CD4-positive, alpha-beta memory T cell (primary cell): ENCODE results near the gene PLA2G4B. TPM values are rescaled to one million over a fixed set of nuclear protein-coding genes. Genes with fewer than 3 reads are reported as not detected.

Experiments used
- CTCF ChIA-PET: fragments of 350-600 bp; sonication (Branson Sonifier 250); formaldehyde crosslinking; loops from one replicate; lab custom pipeline; 2021; ENCODE audit warnings: inconsistent platforms; ENCODE audit not compliant: partially characterized antibody; lab: Charles Lee
- POLR2A ChIA-PET: fragments of 350-600 bp; sonication (Branson Sonifier 250); formaldehyde crosslinking; loops from one replicate; lab custom pipeline; 2021; ENCODE audit not compliant: partially characterized antibody; lab: Charles Lee
- DNase-seq, 5 donors: peaks; one replicate each; pipeline versions ENCODE4 v3.0.0 to v3.0.0-alpha.2; 2020 to 2022; ENCODE audit warnings: mixed read lengths in 1 of 5
- H3K27ac ChIP-seq: one replicate; pipeline ENCODE4 v1.7.0; 2013; ENCODE audit warnings: low read depth, low read length
- H3K27me3 ChIP-seq: 2 replicates; pipeline ENCODE4 v1.7.0; 2013; ENCODE audit warnings: mild to moderate bottlenecking, low read length, moderate library complexity; ENCODE audit not compliant: insufficient read depth
- H3K36me3 ChIP-seq: 2 replicates; pipeline ENCODE4 v1.7.0; 2013; ENCODE audit warnings: mild to moderate bottlenecking, low read length, moderate library complexity; ENCODE audit not compliant: insufficient read depth
- H3K4me1 ChIP-seq: 2 replicates; pipeline ENCODE4 v1.7.0; 2013; ENCODE audit warnings: mild to moderate bottlenecking, low read length, moderate library complexity; ENCODE audit not compliant: insufficient read depth
- H3K4me3 ChIP-seq, 2 donors: one replicate each; pipeline ENCODE4 v1.7.0; 2013; ENCODE audit warnings: low read length in 2 of 2, mild to moderate bottlenecking in 1 of 2
- H3K9me3 ChIP-seq, 2 donors: one replicate each; pipeline ENCODE4 v1.7.0; 2013; ENCODE audit warnings: low read length in 2 of 2, control low read depth in 1 of 2; ENCODE audit not compliant: control insufficient read depth in 1 of 2
- H3K27ac Mint-ChIP-seq, 7 donors: one replicate each; pipeline ENCODE4 v1.8.0; 2020 to 2021; ENCODE audit warnings: mixed read lengths in 7 of 7, mild to moderate bottlenecking in 6 of 7, inconsistent platforms in 3 of 7, moderate library complexity in 3 of 7
- H3K27me3 Mint-ChIP-seq, 2 donors: one replicate each; pipeline ENCODE4 v1.8.0; 2020 to 2021; ENCODE audit warnings: mixed read lengths in 2 of 2
- H3K36me3 Mint-ChIP-seq, 2 donors: one replicate each; pipeline ENCODE4 v1.8.0; 2020 to 2021; ENCODE audit warnings: mixed read lengths in 2 of 2, inconsistent platforms in 1 of 2, mild to moderate bottlenecking in 1 of 2
- H3K4me1 Mint-ChIP-seq, 4 donors: one replicate each; pipeline ENCODE4 v1.8.0; 2020 to 2021; ENCODE audit warnings: mixed read lengths in 4 of 4, mild to moderate bottlenecking in 1 of 4
- H3K4me3 Mint-ChIP-seq, 8 donors: one replicate each; pipeline ENCODE4 v1.8.0; 2020 to 2021; ENCODE audit warnings: mixed read lengths in 8 of 8, mild to moderate bottlenecking in 7 of 8, moderate library complexity in 6 of 8, inconsistent platforms in 3 of 8
- H3K9me3 Mint-ChIP-seq, 8 donors: one replicate each; pipeline ENCODE4 v1.8.0; 2020 to 2021; ENCODE audit warnings: mixed read lengths in 8 of 8, mild to moderate bottlenecking in 5 of 8, inconsistent platforms in 3 of 8, moderate library complexity in 1 of 8
- intact Hi-C: fragments of 100-400 bp; cut with micrococcal nuclease; formaldehyde crosslinking; loops from one replicate; pipeline ENCODE4 v1.15.1; 2023
- polyA plus RNA-seq, 2 donors: library from polyadenylated mRNA; unstranded; fragments of 300-500 nt; fragmentation: Illumina TruSeq; gene quantifications; one replicate each; pipeline ENCODE4 v1.2.3, GENCODE V29; 2021
- total RNA-seq, 2 experiments: library from RNA; stranded (reverse); gene quantifications; one replicate each; pipeline ENCODE4 v1.2.3, GENCODE V29; 2021

The PLA2G4B gene
- total and polyA plus RNA-seq, 4 experiments from 2014 or later, result 1.5 to 64.9 (median 33.7) TPM

- intact Hi-C loops, result no loop called here
- H3K9me3 Mint-ChIP-seq, result no peaks in the 10 kb centered on the region
- POLR2A ChIA-PET, result no interaction called here
- no peak overlapping the region for H3K27ac Mint-ChIP-seq
- Histone ChIP-seq H3K4me1 (peaks cover 6% of the 10 kb centered on the region), H3K4me3 (no peak overlapping the region), H3K9me3 (no peaks in the 10 kb centered on the region), H3K27me3 (no peaks in the 10 kb centered on the region), H3K27ac (no peak overlapping the region), H3K36me3 (no peaks in the 10 kb centered on the region)
- no peak for DNase-seq
- H3K36me3 Mint-ChIP-seq, result no peaks in the 10 kb centered on the region
- no peaks in the 10 kb centered on the region for H3K27me3 Mint-ChIP-seq
- no peak overlapping the region for H3K4me3 Mint-ChIP-seq
- peaks cover 0 to 16% (median 5%) of the 10 kb centered on the region in 4 donors for H3K4me1 Mint-ChIP-seq
- CTCF ChIA-PET, result no interaction called here
These were observed 20.1 kb downstream of the PLA2G4B start for GRCh38 chr15:41858756-41859155.

DNA sequence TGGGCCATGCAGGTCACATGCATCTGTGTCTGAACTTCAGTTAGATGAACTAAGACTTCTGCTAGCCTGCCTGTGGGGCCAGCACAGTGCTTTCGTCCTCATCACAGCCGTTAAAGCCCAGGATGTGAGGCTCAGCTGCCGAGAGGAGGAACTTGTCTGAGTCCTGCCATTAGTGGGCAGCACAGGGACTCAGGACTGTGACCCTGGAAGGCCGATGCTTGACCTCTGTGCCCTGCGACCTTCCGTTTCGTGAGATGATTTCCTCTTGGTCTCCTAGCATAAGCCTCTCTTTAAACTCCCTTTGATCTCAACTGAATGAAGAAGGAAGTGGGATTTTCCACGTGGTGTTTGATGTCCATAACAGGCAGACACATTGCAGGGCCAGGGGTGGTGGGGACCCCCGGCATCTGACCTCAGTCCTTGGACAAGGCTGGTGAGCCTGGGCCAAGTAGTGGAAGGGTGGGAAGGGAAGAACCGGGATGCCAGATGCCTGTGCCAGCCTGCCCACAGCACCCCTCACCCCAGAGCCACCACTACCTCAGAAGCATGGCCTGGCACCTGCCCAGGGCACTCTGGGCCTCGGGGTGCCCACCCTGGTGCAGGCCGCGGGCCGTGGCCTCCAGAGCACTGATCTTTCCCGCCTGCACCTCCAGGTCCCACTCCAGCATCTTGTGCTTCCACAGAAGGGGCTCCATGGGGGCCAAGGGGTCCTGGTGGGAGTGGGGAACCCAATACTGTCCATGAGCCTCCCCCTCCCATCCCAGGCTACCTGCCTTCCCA is 21.6 kb downstream of the PLA2G4B start:
- Histone ChIP-seq H3K4me3 (no peak overlapping the region), H3K4me1 (peaks cover 6% of the 10 kb centered on the region), H3K27me3 (no peaks in the 10 kb centered on the region), H3K9me3 (no peaks in the 10 kb centered on the region), H3K36me3 (no peaks in the 10 kb centered on the region), H3K27ac (no peak overlapping the region)
- no peaks in the 10 kb centered on the region for H3K27me3 Mint-ChIP-seq
- no peaks in the 10 kb centered on the region for H3K9me3 Mint-ChIP-seq
- no peaks in the 10 kb centered on the region for H3K36me3 Mint-ChIP-seq
- POLR2A ChIA-PET, result no interaction called here
- CTCF ChIA-PET, result interaction anchor here (2.4 kb wide), 1 partner anchor 45 kb away, joined by 8 read pairs; no protein-coding TSS in a partner anchor
- no peak overlapping the region for H3K4me3 Mint-ChIP-seq
- intact Hi-C loops, result no loop called here
- H3K27ac Mint-ChIP-seq, result peak overlapping the region in 3 of 7 donors; percentile 8 to 66 (median 12)
- no peak for DNase-seq
- H3K4me1 Mint-ChIP-seq, result peaks cover 0 to 16% (median 5%) of the 10 kb centered on the region in 4 donors

DNA sequence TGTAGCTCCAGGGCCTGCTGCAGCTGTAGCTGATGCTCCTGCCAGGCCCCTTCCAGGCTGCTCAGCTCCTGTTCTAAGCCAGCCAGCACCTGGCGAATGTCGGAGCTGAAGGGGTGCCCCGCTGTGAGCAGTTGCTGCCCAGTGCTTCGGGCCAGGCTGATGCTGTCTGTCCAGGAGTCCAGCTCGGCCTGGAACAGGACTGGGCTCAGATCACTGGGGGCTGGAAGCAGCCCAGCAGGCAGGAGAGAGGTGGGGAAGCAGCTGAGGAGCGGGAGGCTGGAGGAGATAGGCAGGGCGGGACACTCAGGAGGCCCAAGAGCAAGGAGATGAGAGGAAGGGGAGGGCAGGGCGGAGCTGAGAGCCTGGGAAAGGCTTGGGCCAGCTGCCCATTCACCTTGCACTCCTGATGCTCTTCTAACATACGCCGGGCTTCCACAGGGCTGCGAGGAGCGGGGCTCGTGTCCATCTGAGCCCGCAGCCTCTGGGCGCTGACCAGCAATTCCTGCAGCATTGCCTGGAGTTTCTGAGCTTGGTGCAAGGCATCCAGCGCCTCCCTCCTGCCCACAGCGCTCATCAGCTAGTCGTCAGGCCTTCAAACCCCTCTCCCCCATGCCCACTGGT is 23.2 kb downstream of the PLA2G4B start:
- H3K9me3 Mint-ChIP-seq, result no peaks in the 10 kb centered on the region
- no peak overlapping the region for H3K27ac Mint-ChIP-seq
- H3K36me3 ChIP-seq, result no peaks in the 10 kb centered on the region
- no peak for DNase-seq
- POLR2A ChIA-PET, result interaction anchor here (0.8 kb wide), 1 partner anchor 33 kb away, joined by 3 read pairs; no protein-coding TSS in a partner anchor
- H3K4me1 ChIP-seq, result peaks cover 6% of the 10 kb centered on the region
- H3K36me3 Mint-ChIP-seq, result no peaks in the 10 kb centered on the region
- no peaks in the 10 kb centered on the region for H3K9me3 ChIP-seq
- H3K4me3 Mint-ChIP-seq, result no peak overlapping the region
- no peak overlapping the region for H3K27ac ChIP-seq
- peaks cover 0 to 16% (median 5%) of the 10 kb centered on the region in 4 donors for H3K4me1 Mint-ChIP-seq
- CTCF ChIA-PET, result interaction anchor here (1.6 to 2.4 kb wide), 2 partner anchors 8 to 43 kb away, joined by 5 to 8 read pairs; no protein-coding TSS in a partner anchor
- no peak overlapping the region for H3K4me3 ChIP-seq
- no peaks in the 10 kb centered on the region for H3K27me3 ChIP-seq
- H3K27me3 Mint-ChIP-seq, result no peaks in the 10 kb centered on the region
- intact Hi-C loops, result no loop called here

DNA sequence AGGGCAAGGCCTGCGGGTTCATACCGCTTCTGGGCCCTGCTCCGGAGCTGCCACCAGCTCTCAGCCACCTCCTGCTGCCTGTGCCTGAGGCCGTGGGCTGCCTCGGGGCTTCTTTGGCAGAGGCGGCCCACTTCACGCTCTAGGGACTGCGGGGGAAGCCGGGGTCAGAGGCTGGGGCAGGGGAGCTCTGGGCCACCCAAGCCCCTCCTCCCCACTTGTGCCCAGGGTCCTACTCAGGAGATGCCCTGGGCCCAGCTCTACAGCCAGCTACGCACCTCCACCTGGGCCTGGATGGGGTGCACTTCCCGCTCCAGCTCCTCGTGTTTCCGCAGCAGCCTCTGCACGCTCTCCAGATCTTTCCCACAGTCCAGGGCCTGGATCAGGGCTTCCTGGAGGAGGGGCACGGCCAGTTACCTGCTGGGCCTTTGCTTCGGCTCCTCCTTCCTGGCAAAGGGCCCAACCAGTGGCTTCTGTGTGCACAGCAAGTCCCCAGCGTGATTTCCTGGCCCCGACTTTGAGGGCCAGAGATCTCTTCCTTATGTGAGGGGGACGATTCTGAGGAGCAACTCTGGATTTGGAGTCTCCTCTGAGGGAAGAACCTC is 24.0 kb downstream of the PLA2G4B start:
- peaks cover 6% of the 10 kb centered on the region for H3K4me1 ChIP-seq
- no peaks in the 10 kb centered on the region for H3K27me3 ChIP-seq
- Mint-ChIP-seq H3K4me1 (peaks cover 0 to 16% (median 5%) of the 10 kb centered on the region in 4 donors), H3K9me3 (no peaks in the 10 kb centered on the region), H3K27me3 (no peaks in the 10 kb centered on the region), H3K4me3 (no peak overlapping the region), H3K27ac (peak overlapping the region in 1 of 7 donors; percentile 18), H3K36me3 (no peaks in the 10 kb centered on the region)
- no peak overlapping the region for H3K4me3 ChIP-seq
- no peaks in the 10 kb centered on the region for H3K36me3 ChIP-seq
- DNase-seq, result no peak
- no peaks in the 10 kb centered on the region for H3K9me3 ChIP-seq
- ChIA-PET POLR2A (no interaction called here), CTCF (interaction anchor here (2.4 kb wide), 1 partner anchor 42 kb away, joined by 8 read pairs; no protein-coding TSS in a partner anchor)
- H3K27ac ChIP-seq, result no peak overlapping the region
- intact Hi-C loops, result no loop called here

DNA sequence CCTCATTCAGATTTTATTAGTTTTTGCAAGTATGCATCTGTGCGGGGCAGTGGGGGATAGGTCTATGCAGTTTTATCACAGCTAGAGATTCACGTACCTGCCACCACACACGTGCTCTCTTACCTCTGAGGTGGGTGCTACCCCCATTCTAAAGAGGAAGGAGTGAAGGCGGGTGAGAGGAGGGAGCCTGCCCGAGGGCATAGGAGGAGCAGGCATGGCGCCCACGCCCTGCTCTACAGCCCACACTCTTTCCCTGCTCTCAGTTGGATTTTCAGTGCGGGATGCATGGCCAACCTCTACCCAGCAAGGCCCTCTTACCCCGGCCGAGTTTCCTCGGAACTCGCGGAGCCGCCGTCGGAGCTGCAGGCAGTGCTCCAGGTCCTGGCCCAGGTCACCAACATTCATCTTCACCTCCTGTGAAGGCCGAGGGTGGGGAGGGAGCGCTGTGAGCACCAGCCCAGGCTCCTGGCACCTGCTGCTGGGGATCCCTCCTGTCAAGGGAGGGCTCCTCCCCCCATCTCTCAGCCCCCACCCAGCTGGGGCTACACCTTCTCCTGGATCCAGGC is 26.9 kb downstream of the PLA2G4B start:
- Mint-ChIP-seq H3K4me1 (peaks cover 3 to 12% (median 5%) of the 10 kb centered on the region in 4 donors), H3K36me3 (no peaks in the 10 kb centered on the region), H3K27me3 (no peaks in the 10 kb centered on the region), H3K4me3 (no peak overlapping the region), H3K9me3 (no peaks in the 10 kb centered on the region), H3K27ac (no peak overlapping the region)
- peaks cover 5% of the 10 kb centered on the region for H3K4me1 ChIP-seq
- ChIA-PET CTCF (no interaction called here), POLR2A (no interaction called here)
- no peaks in the 10 kb centered on the region for H3K27me3 ChIP-seq
- no peak for DNase-seq
- H3K27ac ChIP-seq, result no peak overlapping the region
- no peaks in the 10 kb centered on the region for H3K36me3 ChIP-seq
- no peak overlapping the region for H3K4me3 ChIP-seq
- no peaks in the 10 kb centered on the region for H3K9me3 ChIP-seq
- intact Hi-C loops, result no loop called here

GRCh38 chr15:41866263-41866703 is 27.6 kb downstream of the PLA2G4B start:
- no peak overlapping the region for H3K4me3 ChIP-seq
- no peaks in the 10 kb centered on the region for H3K27me3 ChIP-seq
- peaks cover 8 to 13% (median 11%) of the 10 kb centered on the region in 4 donors for H3K4me1 Mint-ChIP-seq
- no peak for DNase-seq
- CTCF ChIA-PET, result no interaction called here
- H3K27me3 Mint-ChIP-seq, result no peaks in the 10 kb centered on the region
- H3K36me3 ChIP-seq, result no peaks in the 10 kb centered on the region
- POLR2A ChIA-PET, result no interaction called here
- H3K27ac ChIP-seq, result no peak overlapping the region
- H3K27ac Mint-ChIP-seq, result no peak overlapping the region
- H3K9me3 Mint-ChIP-seq, result no peaks in the 10 kb centered on the region
- intact Hi-C loops, result no loop called here
- no peaks in the 10 kb centered on the region for H3K36me3 Mint-ChIP-seq
- peaks cover 11% of the 10 kb centered on the region for H3K4me1 ChIP-seq
- H3K9me3 ChIP-seq, result no peaks in the 10 kb centered on the region
- H3K4me3 Mint-ChIP-seq, result no peak overlapping the region
